Stimulated activated CD8-positive, alpha-beta memory T cell treated with anti-CD3 and anti-CD28 coated beads, Interleukin-7, amount 100 ng/mL, for 4 hours (primary cell): ENCODE measurements around the gene LORICRIN.

ENCODE experiments used
- DNase-seq, 2 donors: peaks; one replicate each; pipeline ENCODE4 v3.0.0-alpha.2; 2020; ENCODE audit warnings: low read depth in 2 of 2

The LORICRIN gene

GRCh38 chr1:153250166-153250565 lies 9.3 kb upstream of the LORICRIN start:
- no peak for DNase-seq

DNA sequence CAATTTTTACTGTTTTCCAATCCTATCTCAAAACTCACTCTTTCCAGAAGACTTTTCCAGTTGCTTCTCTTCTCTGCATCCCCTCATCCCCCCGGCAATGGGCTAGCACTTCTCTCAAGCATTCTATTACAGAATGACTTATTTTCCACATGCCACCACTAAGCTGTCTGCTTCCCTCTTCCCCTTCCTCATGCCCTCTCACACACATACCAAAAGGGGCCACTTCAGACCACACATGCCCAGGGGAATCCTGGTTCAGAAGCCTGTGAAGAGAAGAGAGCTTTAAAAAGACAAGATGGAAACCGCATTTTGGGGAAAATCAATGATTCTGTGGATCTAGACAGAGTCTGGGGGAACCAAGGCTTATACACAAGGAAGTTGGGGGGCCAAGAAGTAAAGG lies 8.4 kb upstream of the LORICRIN start:
- no peak for DNase-seq

- DNase-seq: no peak
These were observed 7.9 kb upstream of the LORICRIN start for GRCh38 chr1:153251562-153251961.

- no peak for DNase-seq
These were observed 7.5 kb upstream of the LORICRIN start for GRCh38 chr1:153251988-153252387.

DNA sequence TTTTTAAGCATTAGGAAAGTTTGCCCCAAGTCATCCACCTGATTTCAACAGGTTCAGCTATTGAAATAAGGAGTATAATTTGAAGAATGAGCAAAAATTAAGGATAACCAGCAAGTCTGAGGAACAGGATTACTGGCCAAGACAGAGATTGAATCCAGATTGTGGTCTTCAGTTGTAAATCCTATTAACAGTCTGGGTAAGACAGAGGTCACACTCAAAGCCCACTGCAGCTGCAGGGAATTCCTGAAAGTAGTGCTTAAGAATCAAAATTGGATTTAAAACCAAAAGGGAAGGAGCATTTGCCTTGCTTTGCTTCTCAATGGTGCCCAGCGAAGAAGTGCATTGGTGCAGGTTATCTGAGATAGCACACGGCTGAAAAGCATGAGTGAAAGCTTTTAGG lies 6.4 kb upstream of the LORICRIN start:
- DNase-seq: no peak

GRCh38 chr1:153253693-153254092 lies 5.8 kb upstream of the LORICRIN start:
- no peak for DNase-seq

DNA sequence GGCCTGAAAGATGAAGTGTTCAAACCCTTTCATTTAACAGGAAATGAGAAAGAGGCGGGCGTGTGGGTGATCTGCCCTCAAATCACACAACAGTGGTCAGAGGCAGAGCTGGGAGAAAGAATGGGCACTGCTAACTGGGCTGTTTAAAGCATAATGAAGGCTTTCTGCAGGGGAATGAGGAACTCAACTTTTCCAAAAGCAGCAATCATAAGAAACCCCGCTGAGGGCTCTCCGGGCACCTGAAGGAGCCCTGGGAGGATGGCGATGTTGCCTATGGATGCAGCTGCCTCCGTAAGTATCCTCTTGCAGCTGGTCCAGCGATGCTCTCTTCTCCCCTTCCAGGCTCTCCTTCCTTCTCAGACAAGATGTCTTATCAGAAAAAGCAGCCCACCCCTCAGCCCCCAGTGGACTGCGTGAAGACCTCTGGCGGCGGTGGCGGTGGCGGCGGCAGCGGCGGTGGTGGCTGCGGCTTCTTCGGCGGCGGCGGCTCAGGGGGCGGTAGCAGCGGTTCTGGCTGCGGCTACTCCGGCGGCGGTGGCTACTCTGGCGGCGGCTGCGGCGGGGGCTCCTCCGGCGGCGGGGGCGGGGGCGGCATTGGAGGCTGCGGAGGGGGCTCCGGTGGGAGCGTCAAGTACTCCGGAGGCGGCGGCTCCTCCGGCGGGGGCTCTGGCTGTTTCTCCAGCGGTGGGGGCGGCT lies 1.2 kb downstream of the LORICRIN start:
- peak in 1 of 2 donors; percentile 7 for DNase-seq

- peak in 1 of 2 donors; percentile 40 for DNase-seq
These were observed 2.0 kb downstream of the LORICRIN start for GRCh38 chr1:153261281-153262069.

- DNase-seq: no peak
These were observed 2.5 kb downstream of the LORICRIN start for GRCh38 chr1:153262070-153262366.

GRCh38 chr1:153262462-153263157 lies 3.1 kb downstream of the LORICRIN start:
- DNase-seq: no peak

- no peak for DNase-seq
These were observed 6.0 kb downstream of the LORICRIN start for GRCh38 chr1:153265457-153265856.

DNA sequence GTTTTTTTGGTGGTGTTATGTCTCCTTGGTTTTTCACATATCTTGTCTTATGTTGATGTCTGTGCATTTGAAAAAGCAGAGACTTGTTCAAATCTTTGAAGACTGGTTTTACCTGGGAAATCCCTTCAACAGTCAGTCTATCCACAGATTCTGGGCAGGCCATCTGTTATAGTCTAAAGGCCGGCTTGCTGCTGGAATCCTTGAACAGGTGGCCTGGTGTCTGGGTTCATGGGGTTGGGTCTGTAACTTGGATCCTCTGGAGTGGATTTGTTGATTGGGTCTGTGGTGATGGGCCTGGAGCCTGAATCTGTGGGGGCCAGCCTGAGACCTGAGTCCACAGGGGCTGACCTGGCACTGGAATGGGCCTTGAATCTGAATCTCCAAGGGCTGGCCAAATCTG lies 12.2 kb downstream of the LORICRIN start:
- DNase-seq: no peak

- no peak for DNase-seq
These were observed 12.7 kb downstream of the LORICRIN start for GRCh38 chr1:153272186-153272585.

DNA sequence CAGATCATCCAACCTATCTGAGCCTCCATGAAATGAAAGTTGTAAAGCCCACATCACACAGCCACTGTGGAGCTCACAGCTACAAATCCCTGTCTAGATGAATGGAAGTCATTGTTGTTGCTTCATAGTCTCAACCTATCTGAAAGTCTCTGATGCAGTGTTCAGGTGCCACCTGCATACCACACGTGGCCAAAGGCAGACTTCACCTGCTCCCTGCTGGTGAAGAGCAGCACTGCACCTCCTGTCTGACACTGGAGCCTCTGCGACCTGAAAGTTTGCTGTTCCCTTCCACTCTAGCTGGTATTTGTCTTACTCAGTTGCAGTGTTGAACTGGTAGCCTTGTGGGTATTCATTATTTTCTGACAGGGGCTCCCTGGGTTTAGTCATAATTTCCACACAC lies 18.4 kb downstream of the LORICRIN start:
- no peak for DNase-seq

GRCh38 chr1:153288634-153289275 lies 29.3 kb downstream of the LORICRIN start:
- DNase-seq: no peak

- DNase-seq: no peak
These were observed 32.0 kb downstream of the LORICRIN start for GRCh38 chr1:153291514-153291913.

DNA sequence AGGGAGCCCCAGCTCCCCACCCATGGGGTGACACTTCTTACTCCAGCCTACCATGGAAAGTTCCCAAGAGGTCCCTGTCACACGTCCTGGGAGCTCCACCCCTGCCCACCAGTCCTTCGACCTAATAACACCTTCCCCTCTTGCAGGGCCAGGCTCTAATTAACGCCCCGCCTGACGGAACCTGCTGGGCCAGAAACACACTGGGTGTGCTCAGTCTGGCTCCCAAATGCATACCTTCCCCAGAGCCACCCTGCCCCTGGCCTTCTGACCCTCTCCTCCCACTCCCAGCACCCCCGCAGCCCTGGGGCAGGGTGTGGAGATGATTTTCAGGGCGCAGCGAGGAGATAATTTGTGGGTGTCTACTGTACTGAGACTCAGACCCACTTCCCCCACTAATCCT lies 32.7 kb downstream of the LORICRIN start:
- no peak for DNase-seq

DNA sequence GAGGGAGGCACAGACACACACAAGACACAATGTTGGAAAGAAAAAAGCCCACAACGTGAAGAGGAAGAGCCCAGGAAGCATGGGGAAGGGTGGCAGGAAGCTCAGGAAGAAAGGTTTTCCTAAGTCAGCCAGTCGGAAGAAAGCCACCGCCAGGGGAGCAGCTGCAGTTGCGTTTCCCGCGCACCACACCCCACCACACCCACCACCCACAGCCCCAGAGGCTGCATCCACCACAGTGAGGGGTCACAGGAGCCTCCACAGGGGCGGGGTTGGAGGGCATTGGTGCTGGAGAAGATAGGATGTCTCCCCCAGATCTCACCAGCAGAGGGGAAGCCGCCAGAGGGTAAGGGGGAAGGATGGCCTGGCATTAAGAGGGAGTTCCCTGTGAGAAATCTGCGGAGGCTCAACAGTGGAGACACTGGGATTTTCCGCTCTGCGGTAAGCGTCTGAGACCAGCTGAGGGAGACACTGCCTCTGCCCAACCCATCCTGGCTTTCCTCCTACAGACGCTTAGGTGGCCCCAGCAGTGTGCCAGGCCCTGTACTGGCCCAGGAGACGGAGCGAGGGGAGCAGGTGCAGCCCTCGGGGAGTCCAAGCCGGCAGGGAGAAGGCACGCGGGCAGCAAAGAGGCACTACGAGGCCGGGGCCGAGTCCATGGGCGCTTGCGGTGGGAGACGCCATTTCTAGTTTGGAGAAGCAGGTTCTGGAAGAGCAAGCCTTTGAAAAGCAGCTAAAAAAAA lies 33.4 kb downstream of the LORICRIN start:
- no peak for DNase-seq

DNA sequence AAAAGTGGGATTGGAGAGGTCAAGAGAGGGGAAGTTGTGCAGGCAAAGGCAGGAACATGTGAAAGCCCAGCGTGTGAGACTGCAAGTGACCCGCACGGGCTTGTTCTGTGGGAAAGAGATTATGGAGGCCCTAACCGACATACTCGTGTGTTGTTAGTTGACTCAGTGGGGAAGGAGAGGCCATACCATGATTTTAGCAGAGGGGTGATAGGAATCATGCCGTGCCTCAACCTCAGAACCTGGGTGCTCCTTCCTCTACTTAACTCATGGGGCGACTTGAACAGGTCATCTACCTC lies 33.9 kb downstream of the LORICRIN start:
- no peak for DNase-seq

DNA sequence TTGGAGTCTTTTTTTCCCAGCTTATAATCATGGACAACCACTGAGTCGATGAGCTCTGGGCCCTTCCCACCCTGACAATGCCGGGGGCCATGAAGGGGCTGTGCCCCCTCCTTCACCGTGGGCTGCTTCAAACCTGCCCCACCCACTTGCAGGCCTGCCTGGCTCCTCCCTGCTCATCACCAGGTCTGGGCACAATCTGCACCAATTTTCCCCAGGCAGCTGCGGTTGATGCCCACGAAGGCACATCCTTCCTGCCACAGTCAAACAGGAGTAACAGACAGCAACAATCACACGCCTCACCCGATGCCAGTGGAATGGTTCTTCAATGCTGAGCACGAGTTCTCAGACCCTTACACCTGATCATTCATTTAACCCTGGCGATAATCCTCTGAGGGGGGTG lies 34.4 kb downstream of the LORICRIN start:
- DNase-seq: no peak

DNA sequence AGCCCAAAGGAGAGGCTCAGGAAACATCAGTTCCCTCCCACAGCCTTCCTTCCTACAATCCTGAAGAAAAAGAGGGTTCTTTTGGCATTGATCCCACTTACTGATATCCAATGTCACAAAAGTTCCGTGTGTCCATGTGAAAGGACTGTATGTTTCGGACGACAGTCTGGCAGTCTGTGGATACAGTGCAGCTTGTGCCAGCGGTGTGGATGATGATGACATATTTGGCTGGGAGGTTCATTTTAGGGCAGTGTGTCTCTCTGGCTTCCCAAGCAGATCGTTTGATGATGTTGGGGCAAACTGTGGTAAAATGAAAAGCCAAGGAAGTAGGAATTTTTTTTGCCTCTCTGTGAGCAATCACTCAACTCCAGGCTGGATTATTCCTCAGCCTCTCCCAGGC lies 42.8 kb downstream of the LORICRIN start:
- no peak for DNase-seq

DNA sequence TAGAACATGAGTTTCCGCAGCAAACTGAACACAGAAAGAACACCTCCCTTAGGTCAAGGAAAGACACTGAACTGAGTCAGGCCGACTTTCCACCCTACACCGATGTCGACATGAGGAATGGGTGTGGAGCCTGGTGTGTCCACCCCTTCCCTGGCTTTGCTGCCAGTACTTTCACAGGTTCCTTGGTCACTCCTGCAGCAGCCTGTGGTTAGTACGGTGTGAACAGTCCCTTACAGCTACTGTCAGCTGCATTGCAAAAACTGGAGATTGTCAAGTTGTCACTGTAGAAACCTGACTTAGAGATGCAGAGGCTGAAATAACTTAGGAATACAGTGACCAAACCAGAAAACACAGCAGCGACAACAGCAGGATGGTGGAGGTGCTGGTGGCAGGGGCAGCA lies 46.2 kb downstream of the LORICRIN start:
- no peak for DNase-seq
